GM12892 (cell line): ENCODE data around the gene DHH.
"Not testable (repeated sequence)": the region's sequence is repeated elsewhere in the genome, so short reads cannot be mapped to it uniquely, and the experiment has no call there.

Source experiments
- DNase-seq: peaks from one replicate; pipeline ENCODE4 v3.0.0; 2011; ENCODE audit not compliant: insufficient read length
- FAIRE-seq: peaks from 2 replicates; lab custom pipeline; 2011; peaks lifted over from hg19 to GRCh38; lab: Jason Lieb, UNC
- POLR2A ChIP-seq: IDR thresholded peaks from 2 replicates; pipeline ENCODE4 v1.6.1; 2011; ENCODE audit warnings: low read depth, low read length, control low read depth
- POLR2AphosphoS5 ChIP-seq: IDR thresholded peaks from 2 replicates; pipeline ENCODE4 v1.6.1; 2011; ENCODE audit warnings: low read depth, low read length, control low read depth
- TAF1 ChIP-seq: IDR thresholded peaks from 2 replicates; pipeline ENCODE4 v1.6.1; 2011; ENCODE audit warnings: low read depth, mild to moderate bottlenecking, control low read depth, low read length, borderline replicate concordance

DHH gene

GRCh38 chr12:49129332-49130150 lies 34.9 kb upstream of the DHH start:
- TF ChIP-seq TAF1 (no peak), POLR2A (0 out of 2 replicates have a peak, but pooled peaks have one; percentile 39), POLR2AphosphoS5 (0 out of 2 replicates have a peak, but pooled peaks have one; percentile 51)
- DNase-seq, result no peak
- FAIRE-seq, result no peak

GRCh38 chr12:49127971-49128370 lies 33.4 kb upstream of the DHH start:
- not testable (repeated sequence) for FAIRE-seq, DNase-seq

DNA sequence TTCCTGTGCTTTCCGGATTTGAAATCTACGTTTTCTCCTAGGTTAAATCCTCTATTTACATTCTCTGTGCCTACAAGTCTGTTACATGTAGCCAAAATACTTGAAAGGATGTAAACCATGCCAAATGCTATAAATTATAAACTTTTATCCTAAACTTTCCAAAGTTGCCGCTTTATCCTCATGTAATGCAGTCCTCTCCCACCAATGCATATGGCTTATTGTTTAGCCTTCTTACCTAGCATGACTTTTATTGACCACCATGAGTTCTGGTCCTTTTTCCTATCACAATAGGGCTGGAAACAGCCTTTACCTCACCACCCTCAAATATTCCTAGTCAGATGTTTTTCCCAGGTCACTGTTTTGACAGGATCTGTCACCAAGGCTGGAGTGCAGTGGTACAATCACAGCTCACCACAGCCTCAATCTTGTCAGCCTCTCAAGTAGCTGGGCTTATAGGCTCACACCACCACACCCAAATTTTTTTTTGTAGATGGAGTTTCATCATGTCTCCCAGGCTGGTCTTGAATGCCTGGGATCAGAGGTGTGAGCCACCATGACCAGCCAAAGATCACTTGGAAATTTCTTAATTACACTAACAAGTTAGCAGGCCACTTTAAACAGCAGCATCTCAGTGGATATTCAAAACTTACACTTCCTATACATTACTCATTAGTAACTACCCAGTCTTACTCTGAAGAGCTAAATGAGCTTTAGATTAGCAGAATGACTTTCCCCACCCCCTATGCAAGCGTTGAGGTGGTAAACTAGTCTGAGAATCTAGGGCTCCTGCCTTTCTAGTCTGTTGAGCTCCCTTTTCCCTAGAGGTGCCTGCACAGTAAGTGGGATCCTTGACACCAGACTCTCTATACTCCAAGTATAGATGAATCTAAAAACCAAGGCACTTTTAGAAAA lies 32.5 kb upstream of the DHH start:
- FAIRE-seq, result no peak

DNA sequence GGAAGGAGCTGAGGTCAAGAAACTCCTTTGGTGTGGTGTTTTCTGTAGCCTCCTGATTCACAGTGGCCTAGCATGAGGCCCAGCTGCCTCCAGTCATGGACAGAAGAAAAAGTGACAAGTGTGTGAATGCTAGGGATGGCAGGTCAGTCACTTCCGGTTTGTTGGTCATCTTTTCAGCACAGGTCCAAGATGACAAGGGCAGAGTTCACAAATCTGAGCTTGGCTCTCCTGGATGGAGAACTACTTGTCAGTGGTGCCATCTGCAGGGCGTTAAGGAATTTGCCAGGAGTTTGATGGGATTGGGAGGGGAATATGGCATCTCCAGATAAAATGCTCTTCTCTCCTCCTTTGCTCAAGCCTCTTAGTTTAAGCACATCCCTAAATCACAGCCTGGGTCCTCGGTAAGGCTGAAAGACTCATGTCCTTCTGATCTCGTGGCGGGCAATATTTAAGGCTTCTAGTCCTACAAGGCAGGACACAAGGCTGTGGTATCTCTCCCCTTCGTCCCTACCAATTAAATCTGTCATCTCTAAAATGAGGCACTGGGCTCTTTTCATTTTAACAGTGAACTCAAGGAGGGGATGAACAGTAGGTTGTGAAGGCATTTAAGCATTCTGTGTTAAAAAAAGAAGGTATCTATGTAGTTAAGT lies 26.6 kb upstream of the DHH start:
- FAIRE-seq, result no peak
- TF ChIP-seq POLR2AphosphoS5, result no peak
- no peak for TF ChIP-seq TAF1
- TF ChIP-seq POLR2A, result no peak
- DNase-seq, result no peak

More for the DNA sequence above, 32.5 kb upstream of the DHH start:
- peak; percentile 93 for TF ChIP-seq POLR2AphosphoS5
- no peak for TF ChIP-seq TAF1
- TF ChIP-seq POLR2A, result peak; percentile 89
- DNase-seq, result no peak

DNA sequence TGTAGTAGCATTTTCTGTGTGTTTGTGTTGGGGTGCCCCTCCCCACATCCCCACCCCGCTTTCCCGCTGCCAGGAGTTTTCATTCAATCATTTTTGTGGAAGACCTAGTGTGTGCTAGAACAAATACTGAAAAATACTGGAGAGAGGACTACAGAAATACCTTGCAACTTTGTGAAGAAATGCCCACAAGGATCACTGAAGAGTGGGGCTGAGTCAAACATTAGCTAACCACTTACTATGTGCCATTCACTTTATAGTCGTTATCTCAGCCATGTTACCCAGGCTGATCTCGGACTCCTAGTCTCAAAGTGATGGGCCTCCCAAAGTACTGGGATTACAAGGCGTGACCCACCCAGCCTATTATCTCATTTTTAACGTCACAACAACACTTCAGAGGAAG lies 16.6 kb upstream of the DHH start:
- no peak for DNase-seq
- no peak for FAIRE-seq
- TF ChIP-seq POLR2AphosphoS5 (no peak), TAF1 (no peak), POLR2A (no peak)

- TF ChIP-seq TAF1, result peak; percentile 51
- peak; percentile 74; the same call in 1 of the 2 replicates for TF ChIP-seq POLR2A
- peak; percentile 66; the same call in 1 of the 2 replicates for TF ChIP-seq POLR2AphosphoS5
- FAIRE-seq (peak; percentile 90), DNase-seq (peak; percentile 96)
Observed at GRCh38 chr12:49110464-49111155, 16.0 kb upstream of the DHH start, which contains the start of gene LMBR1L. Gene LMBR1L, minus strand, starts transcription at chr12:49110847. Its CDS starts 292 bp downstream, at chr12:49110555.

DNA sequence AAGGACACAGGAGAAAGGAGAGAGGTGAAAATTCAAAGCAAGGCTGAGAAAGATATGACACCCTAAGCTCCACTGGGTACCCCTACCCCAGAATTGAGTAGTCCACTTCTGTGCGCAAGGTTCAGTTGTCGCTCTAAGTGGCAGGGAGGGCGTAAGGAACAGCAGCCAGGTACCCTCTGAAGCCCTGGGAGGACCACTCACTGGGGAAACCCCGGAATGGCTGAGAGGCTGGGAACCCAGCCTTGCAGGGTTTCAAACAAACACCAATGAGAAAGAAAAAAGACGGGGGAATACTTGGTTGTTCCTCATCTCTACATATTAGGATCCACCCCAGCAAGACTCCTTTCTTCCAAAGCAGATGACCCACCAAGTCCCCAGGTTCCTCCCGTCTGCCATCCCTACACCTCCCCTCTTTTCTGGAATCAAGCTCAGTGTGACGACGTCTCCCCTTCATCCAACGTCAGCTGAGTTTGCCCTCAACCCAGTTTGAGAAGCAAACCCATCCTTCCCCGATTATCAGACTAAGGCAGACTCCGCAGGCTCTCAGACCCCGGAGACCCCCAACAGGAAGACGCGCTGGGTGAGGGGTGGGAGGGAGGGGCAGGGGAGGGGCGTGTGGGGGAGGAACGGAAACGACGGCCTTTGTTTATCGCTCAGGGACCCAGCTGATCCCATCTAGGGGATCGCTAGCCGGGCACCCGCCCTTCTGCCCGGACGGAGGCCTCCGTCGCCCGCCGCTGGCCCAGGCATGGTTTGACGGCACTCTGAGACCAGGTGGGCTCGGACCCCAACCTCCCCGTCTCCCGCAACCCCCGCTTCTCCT lies 15.3 kb upstream of the DHH start:
- TF ChIP-seq TAF1 (no peak), POLR2AphosphoS5 (no peak), POLR2A (no peak)
- DNase-seq, result no peak
- FAIRE-seq, result no peak

- no peak for DNase-seq
- no peak for TF ChIP-seq POLR2A
- TF ChIP-seq TAF1, result no peak
- TF ChIP-seq POLR2AphosphoS5, result no peak
- no peak for FAIRE-seq
Observed at GRCh38 chr12:49108958-49109404, 14.4 kb upstream of the DHH start.

DNA sequence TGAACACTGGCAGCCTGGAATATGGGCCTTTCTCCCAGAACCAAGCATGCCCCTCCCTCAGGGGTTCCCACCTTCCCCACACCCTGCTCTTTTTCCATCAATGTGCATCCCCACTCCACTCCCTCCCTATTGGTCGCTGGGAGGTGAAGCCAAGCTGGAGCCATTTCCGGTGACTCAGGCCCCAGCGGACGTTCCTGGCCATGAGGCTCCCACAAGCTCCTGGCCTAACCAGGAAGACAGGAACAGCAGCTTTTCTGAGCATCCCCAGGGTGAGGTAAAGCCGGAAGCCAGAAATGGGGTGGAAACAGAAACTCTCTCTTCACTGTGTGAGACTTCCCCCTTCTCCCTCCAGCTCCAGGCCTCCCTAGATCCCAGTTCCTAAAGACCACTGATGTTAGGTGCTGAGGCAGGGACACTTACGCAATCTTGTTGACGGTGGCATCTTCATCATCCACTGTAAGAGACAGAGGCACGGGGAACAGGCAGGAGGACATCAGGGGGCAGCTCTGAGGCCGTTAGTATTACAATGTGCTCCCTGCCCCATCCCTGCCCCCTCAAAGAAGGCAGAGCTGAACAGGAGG lies 11.0 kb upstream of the DHH start:
- DNase-seq (no peak), FAIRE-seq (no peak)
- no peak for TF ChIP-seq POLR2A

- TF ChIP-seq TAF1, result no peak
- no peak for TF ChIP-seq POLR2A
- no peak for TF ChIP-seq POLR2AphosphoS5
- FAIRE-seq (no peak), DNase-seq (no peak)
Observed at GRCh38 chr12:49104822-49105221, 10.2 kb upstream of the DHH start.
